ENCODE measurements around the gene ESCO1.

GRCh38 chr18:21571772-21572171, 28.7 kb downstream of the ESCO1 start:
- no peak for TF ChIP-seq POLR2A (IDR thresholded peaks at IDR 0.05; ENCODE audit: low read depth, low read length)
- TF ChIP-seq POLR2AphosphoS5 (IDR thresholded peaks at IDR 0.05; ENCODE audit: low read depth, low read length) = no peak
- no peak for TF ChIP-seq TAF1 (IDR thresholded peaks at IDR 0.05; ENCODE audit: borderline replicate concordance, low read depth, low read length)

Data from GM12892 (cell line).